Lower lobe of right lung (tissue), 2 donors: Measurements from ENCODE around the gene CDCA7. TPM values are rescaled to one million over a fixed set of nuclear protein-coding genes. Genes with fewer than 3 reads are reported as not detected.

ENCODE experiments used
- ATAC-seq, 2 donors: fragments of 200-7000 bp; cut with Tn5 transposase; one replicate each; pipeline ENCODE4 v1.9.1; 2020 to 2022; ENCODE audit warnings: mild to moderate bottlenecking in 2 of 2, moderate library complexity in 2 of 2
- DNase-seq: peaks from one replicate; pipeline ENCODE4 v3.0.0-alpha.2; 2020
- H3K27ac ChIP-seq: fragments of 200-600 bp; one replicate; pipeline ENCODE4 v1.8.0; 2022
- H3K27me3 ChIP-seq: fragments of 200-600 bp; one replicate; pipeline ENCODE4 v1.8.0; 2022; ENCODE audit warnings: low read depth
- H3K36me3 ChIP-seq: fragments of 200-600 bp; one replicate; pipeline ENCODE4 v1.8.0; 2022; ENCODE audit warnings: mild to moderate bottlenecking
- H3K4me1 ChIP-seq: fragments of 200-600 bp; one replicate; pipeline ENCODE4 v1.8.0; 2022
- H3K4me3 ChIP-seq: fragments of 200-600 bp; one replicate; pipeline ENCODE4 v1.8.0; 2022; ENCODE audit warnings: mild to moderate bottlenecking
- H3K9me3 ChIP-seq: fragments of 200-600 bp; one replicate; pipeline ENCODE4 v1.8.0; 2022
- CTCF ChIP-seq: fragments of 200-600 bp; IDR thresholded peaks from one replicate; pipeline ENCODE4 v1.8.0; 2022; ENCODE audit warnings: antibody characterized with exemption, mild to moderate bottlenecking
- intact Hi-C: fragments of 100-400 bp; cut with DNase I; formaldehyde crosslinking; loops from one replicate; pipeline ENCODE4 v1.11.0; 2022
- total RNA-seq: library from RNA; stranded (reverse); fragmentation: NEBNext Ultra II Directional; extraction: Animal tissue kit (Norgen Biotek cat#: 25700); gene quantifications from one replicate; pipeline ENCODE4 v1.2.1, GENCODE V29; 2021
- donor health status: DM: no; HTN: yes; CAD: no; lungs with severe emphysema.

The CDCA7 gene
- total RNA-seq, 1 donor from 2014 or later, result 0.89 TPM

GRCh38 chr2:173386021-173386737, 31.5 kb downstream of the CDCA7 start:
- no peak for TF ChIP-seq CTCF
- intact Hi-C loops, result no loop called here
- Histone ChIP-seq H3K4me1 (no peaks in the 10 kb centered on the region), H3K4me3 (no peak overlapping the region), H3K27me3 (no peaks in the 10 kb centered on the region), H3K9me3 (no peaks in the 10 kb centered on the region), H3K27ac (no peak overlapping the region), H3K36me3 (no peaks in the 10 kb centered on the region)
- no peak for DNase-seq
- ATAC-seq, result no peak

GRCh38 chr2:173386738-173387065, 32.0 kb downstream of the CDCA7 start:
- TF ChIP-seq CTCF, result no peak
- no peaks in the 10 kb centered on the region for H3K36me3 ChIP-seq
- intact Hi-C loops, result no loop called here
- no peaks in the 10 kb centered on the region for H3K9me3 ChIP-seq
- H3K4me1 ChIP-seq, result no peaks in the 10 kb centered on the region
- no peak overlapping the region for H3K27ac ChIP-seq
- ATAC-seq, result no peak
- no peaks in the 10 kb centered on the region for H3K27me3 ChIP-seq
- H3K4me3 ChIP-seq, result no peak overlapping the region
- DNase-seq, result no peak

GRCh38 chr2:173387079-173387478, 32.4 kb downstream of the CDCA7 start:
- ATAC-seq (no peak), DNase-seq (no peak)
- no peak overlapping the region for H3K27ac ChIP-seq
- no peaks in the 10 kb centered on the region for H3K27me3 ChIP-seq
- TF ChIP-seq CTCF, result no peak
- no peaks in the 10 kb centered on the region for H3K4me1 ChIP-seq
- H3K9me3 ChIP-seq, result no peaks in the 10 kb centered on the region
- H3K4me3 ChIP-seq, result no peak overlapping the region
- H3K36me3 ChIP-seq, result no peaks in the 10 kb centered on the region
- intact Hi-C loops, result no loop called here

GRCh38 chr2:173387660-173388059, 33.0 kb downstream of the CDCA7 start:
- H3K36me3 ChIP-seq, result no peaks in the 10 kb centered on the region
- H3K4me1 ChIP-seq, result no peaks in the 10 kb centered on the region
- TF ChIP-seq CTCF, result no peak
- no peak overlapping the region for H3K27ac ChIP-seq
- no peak for DNase-seq
- no peaks in the 10 kb centered on the region for H3K9me3 ChIP-seq
- intact Hi-C loops, result no loop called here
- no peak overlapping the region for H3K4me3 ChIP-seq
- no peak for ATAC-seq
- H3K27me3 ChIP-seq, result no peaks in the 10 kb centered on the region

- DNase-seq (no peak), ATAC-seq (no peak)
- Histone ChIP-seq H3K9me3 (no peaks in the 10 kb centered on the region), H3K4me3 (no peak overlapping the region), H3K27ac (no peak overlapping the region), H3K27me3 (no peaks in the 10 kb centered on the region), H3K36me3 (no peaks in the 10 kb centered on the region), H3K4me1 (no peaks in the 10 kb centered on the region)
- no peak for TF ChIP-seq CTCF
- intact Hi-C loops, result no loop called here
These were observed 34.1 kb downstream of the CDCA7 start for GRCh38 chr2:173388795-173389194.
